Body of pancreas (tissue), 4 donors: ENCODE measurements around the gene CXCR3. TPM values are rescaled to one million over a fixed set of nuclear protein-coding genes. Genes with fewer than 3 reads are reported as not detected.
A peak's percentile ranks its signal among the peaks of the same experiment; 100 is the strongest.

Source experiments
- ATAC-seq: fragments of 150-250 bp; one replicate; pipeline ENCODE4 v1.9.1; 2016
- DNase-seq, 4 donors: peaks; one replicate each; pipeline ENCODE4 v3.0.0-alpha.2; 2019
- H3K27ac ChIP-seq, 4 donors: fragments of 200-600 bp; sonication (generic); 1 replicate in 3 of 4; 2 replicates in 1 of 4; pipeline versions ENCODE4 v1.5.1 to v1.6.1; 2016 to 2019; ENCODE audit warnings: mild to moderate bottlenecking in 1 of 4, mixed read lengths in 1 of 4, moderate library complexity in 1 of 4
- H3K27me3 ChIP-seq, 2 donors: fragments of 200-600 bp; sonication (generic); one replicate each; pipeline ENCODE4 v1.6.0; 2016; ENCODE audit warnings: mild to moderate bottlenecking in 1 of 2
- H3K36me3 ChIP-seq, 2 donors: fragments of 200-600 bp; sonication (generic); replicated peaks in 1 of 2; 2 replicates each; pipeline ENCODE4 v1.5.1; 2016; ENCODE audit warnings: low read depth in 2 of 2; ENCODE audit not compliant: insufficient read depth in 1 of 2
- H3K4me1 ChIP-seq: fragments of 200-600 bp; sonication (generic); one replicate; pipeline ENCODE4 v1.6.0; 2016
- H3K4me3 ChIP-seq, 2 donors: fragments of 200-600 bp; sonication (generic); 1 replicate in 1 of 2; 2 replicates in 1 of 2; pipeline ENCODE4 v1.5.1; 2016 to 2019
- H3K9me3 ChIP-seq, 3 donors: fragments of 200-600 bp; sonication (generic); 1 replicate in 2 of 3; 2 replicates in 1 of 3; pipeline ENCODE4 v1.5.1; 2016
- POLR2A ChIP-seq, 3 donors: fragments of 450-650 bp; IDR thresholded peaks; one replicate each; pipeline ENCODE4 v1.6.1; 2016; ENCODE audit warnings: antibody characterized with exemption in 3 of 3, mild to moderate bottlenecking in 2 of 3
- WGBS, 2 donors: methylation state at CpG; one replicate each; pipeline ENCODE4 v1.1.5; 2017; 5-methylcytosine and 5-hydroxymethylcytosine counted together
- intact Hi-C: fragments of 100-400 bp; cut with DNase I; formaldehyde crosslinking; loops from one replicate; pipeline ENCODE4 v1.15.1; 2023
- total RNA-seq, 2 donors: library from RNA; depleted of rRNA; stranded (reverse); fragments of >200 nt; gene quantifications; one replicate each; pipeline ENCODE4 v1.1.0, GENCODE V29; 2016
- TF ChIP-seq, protein P1 (sequence below), 7 experiments: fragments of 450-650 bp in 4 of 7; fragments of 200-600 bp in 3 of 7; sonication (generic) in 3 of 7; IDR thresholded peaks; one replicate each; pipeline ENCODE4 v1.5.1; 2016 to 2019; ENCODE audit warnings: antibody characterized with exemption in 7 of 7

The CXCR3 gene
- total RNA-seq, 2 donors from 2014 or later: 0.78 TPM; not detected in 1

DNA sequence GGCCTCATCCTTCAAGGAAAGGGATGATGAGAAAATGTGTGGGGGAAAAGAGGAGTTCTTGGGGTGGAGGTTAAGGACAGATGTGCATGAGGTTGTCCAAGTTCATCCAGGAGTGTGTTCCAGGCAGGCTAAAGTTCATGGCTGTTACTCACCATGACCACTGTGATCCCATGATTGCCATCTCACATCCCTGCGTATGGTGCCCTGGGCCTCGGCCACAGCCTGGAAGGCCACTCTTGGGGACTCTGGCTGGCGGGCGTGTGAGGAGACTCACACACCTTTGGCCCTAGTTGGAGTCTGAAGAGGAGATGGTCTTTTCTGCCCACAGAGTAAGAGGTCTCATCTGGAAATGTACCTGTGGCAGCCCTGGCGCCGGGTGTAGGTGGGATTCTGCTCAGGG, 41.6 kb upstream of the CXCR3 start:
- H3K9me3 ChIP-seq: no peaks in the 10 kb centered on the region
- no peak overlapping the region for H3K4me3 ChIP-seq
- 96% methylated on average over 4 of the region's 6 CpGs; no CpG with 5 or more reads in 1 of the 2 donors for WGBS, 2 donors
- no peaks in the 10 kb centered on the region for H3K27me3 ChIP-seq
- H3K27ac ChIP-seq: no peak overlapping the region
- TF ChIP-seq, protein P1, sequence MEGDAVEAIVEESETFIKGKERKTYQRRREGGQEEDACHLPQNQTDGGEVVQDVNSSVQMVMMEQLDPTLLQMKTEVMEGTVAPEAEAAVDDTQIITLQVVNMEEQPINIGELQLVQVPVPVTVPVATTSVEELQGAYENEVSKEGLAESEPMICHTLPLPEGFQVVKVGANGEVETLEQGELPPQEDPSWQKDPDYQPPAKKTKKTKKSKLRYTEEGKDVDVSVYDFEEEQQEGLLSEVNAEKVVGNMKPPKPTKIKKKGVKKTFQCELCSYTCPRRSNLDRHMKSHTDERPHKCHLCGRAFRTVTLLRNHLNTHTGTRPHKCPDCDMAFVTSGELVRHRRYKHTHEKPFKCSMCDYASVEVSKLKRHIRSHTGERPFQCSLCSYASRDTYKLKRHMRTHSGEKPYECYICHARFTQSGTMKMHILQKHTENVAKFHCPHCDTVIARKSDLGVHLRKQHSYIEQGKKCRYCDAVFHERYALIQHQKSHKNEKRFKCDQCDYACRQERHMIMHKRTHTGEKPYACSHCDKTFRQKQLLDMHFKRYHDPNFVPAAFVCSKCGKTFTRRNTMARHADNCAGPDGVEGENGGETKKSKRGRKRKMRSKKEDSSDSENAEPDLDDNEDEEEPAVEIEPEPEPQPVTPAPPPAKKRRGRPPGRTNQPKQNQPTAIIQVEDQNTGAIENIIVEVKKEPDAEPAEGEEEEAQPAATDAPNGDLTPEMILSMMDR (IDR thresholded peaks at IDR 0.05): no peak
- no peak for TF ChIP-seq POLR2A (IDR thresholded peaks at IDR 0.05)
- no peaks in the 10 kb centered on the region for H3K4me1 ChIP-seq
- DNase-seq (no peak), ATAC-seq (no peak)
- intact Hi-C loops: no loop called here
- H3K36me3 ChIP-seq: no peaks in the 10 kb centered on the region

DNA sequence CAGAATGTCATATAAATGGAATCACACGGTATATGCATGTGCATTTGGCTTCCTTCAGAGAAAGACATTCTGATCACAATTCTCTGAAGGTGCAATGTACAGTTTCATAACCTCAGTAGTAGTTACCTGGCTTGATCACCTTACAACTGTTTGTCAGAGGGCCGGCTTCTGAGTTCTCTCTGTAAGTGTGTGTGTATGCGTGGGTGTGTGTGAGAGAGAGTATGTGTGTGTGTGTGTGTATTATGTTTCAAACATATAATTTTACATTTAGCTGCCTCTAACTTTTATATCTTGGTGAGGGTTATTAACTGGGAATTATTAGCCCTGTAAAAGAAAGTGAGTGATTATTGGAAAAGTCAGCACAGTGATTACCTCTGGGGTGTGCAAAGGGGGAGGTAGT, 41.0 kb upstream of the CXCR3 start:
- DNase-seq (no peak), ATAC-seq (no peak)
- H3K4me3 ChIP-seq: no peak overlapping the region
- no peaks in the 10 kb centered on the region for H3K4me1 ChIP-seq
- WGBS, 2 donors: 57 to 65% methylated on average over 2 to 3 of the region's 3 CpGs
- no peaks in the 10 kb centered on the region for H3K36me3 ChIP-seq
- no peaks in the 10 kb centered on the region for H3K9me3 ChIP-seq
- H3K27ac ChIP-seq: no peak overlapping the region
- H3K27me3 ChIP-seq: no peaks in the 10 kb centered on the region
- TF ChIP-seq POLR2A (IDR thresholded peaks at IDR 0.05): no peak
- TF ChIP-seq, protein P1 (IDR thresholded peaks at IDR 0.05): no peak
- intact Hi-C loops: no loop called here

DNA sequence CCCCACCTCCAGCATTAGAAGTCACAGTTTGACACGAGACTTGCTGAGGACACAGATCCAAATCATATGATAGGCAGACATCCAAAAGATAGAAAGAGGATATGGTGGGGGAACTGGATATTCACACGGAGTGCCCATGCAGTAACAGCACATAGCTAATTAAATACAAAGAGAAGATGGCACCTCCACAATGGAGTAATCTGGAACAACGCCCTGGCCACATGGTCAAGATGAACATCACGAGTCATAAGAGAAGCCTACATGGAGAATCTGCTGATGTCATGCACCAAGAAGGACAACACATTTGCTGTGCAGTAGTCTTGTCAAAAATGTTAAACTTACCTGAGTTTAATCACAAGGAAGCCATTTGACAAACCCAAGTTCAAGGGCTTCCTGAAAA, 39.0 kb upstream of the CXCR3 start:
- TF ChIP-seq, protein P1 (IDR thresholded peaks at IDR 0.05): no peak
- TF ChIP-seq POLR2A (IDR thresholded peaks at IDR 0.05): no peak
- no peak for DNase-seq
- Histone ChIP-seq H3K36me3 (no peaks in the 10 kb centered on the region), H3K27ac (no peak overlapping the region), H3K4me1 (no peaks in the 10 kb centered on the region), H3K4me3 (no peak overlapping the region), H3K9me3 (no peaks in the 10 kb centered on the region), H3K27me3 (no peaks in the 10 kb centered on the region)
- 80 to 93% methylated on average over 2 of the region's 4 CpGs for WGBS, 2 donors
- intact Hi-C loops: no loop called here
- no peak for ATAC-seq

DNA sequence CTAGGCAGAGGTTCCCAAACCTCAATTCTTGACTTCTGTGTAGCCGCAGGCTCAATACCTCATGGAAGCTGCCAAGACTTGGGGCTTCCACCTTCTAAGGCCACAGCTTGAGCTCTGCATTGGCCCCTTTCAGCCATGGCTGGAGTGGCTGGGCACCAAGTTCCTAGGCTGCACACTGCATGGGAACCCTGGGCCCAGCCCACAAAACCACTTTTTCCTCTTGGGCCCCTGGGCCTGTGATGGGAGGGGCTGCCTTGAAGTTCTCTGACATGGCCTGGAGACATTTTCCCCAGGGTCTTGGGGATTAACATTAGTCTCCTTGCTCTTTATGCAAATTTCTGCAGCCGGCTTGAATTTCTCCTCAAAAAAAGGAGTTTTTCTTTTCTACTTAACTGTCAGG, 35.0 kb upstream of the CXCR3 start:
- no peaks in the 10 kb centered on the region for H3K9me3 ChIP-seq
- H3K27ac ChIP-seq: no peak overlapping the region
- no peaks in the 10 kb centered on the region for H3K4me1 ChIP-seq
- no peak for TF ChIP-seq POLR2A (IDR thresholded peaks at IDR 0.05)
- TF ChIP-seq, protein P1 (IDR thresholded peaks at IDR 0.05): no peak
- H3K36me3 ChIP-seq: no peaks in the 10 kb centered on the region
- no peak for ATAC-seq
- no peak for DNase-seq
- intact Hi-C loops: no loop called here
- H3K27me3 ChIP-seq: no peaks in the 10 kb centered on the region
- H3K4me3 ChIP-seq: no peak overlapping the region
- WGBS, 2 donors: 100% methylated on average over 1 to 2 of the region's 2 CpGs

DNA sequence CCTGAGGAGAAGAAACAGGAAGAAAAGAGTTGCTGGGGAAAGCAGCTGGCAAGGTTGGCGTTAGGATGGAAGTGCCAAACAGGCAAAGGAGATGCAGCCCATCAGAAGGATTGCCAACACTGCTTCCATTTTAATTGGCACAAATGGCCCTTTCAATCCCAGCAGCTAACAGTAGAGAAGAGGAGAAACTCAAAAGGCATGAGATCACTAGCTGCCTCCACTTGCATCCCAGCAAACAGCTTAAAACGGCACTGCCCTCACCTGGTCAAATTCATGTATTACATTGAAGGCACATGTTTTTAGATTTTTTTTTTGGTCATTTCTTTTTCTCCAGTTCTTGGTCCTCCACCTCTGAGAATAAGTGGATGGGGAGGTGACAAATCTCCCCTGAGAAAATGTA, 34.1 kb upstream of the CXCR3 start:
- H3K27ac ChIP-seq: no peak overlapping the region
- H3K27me3 ChIP-seq: no peaks in the 10 kb centered on the region
- TF ChIP-seq, protein P1 (IDR thresholded peaks at IDR 0.05): peak; percentile 22 to 54 (median 41)
- TF ChIP-seq POLR2A (IDR thresholded peaks at IDR 0.05): no peak
- peak; percentile 31 to 51 (median 39) for DNase-seq
- ATAC-seq: no peak
- no peaks in the 10 kb centered on the region for H3K4me1 ChIP-seq
- intact Hi-C loops: no loop called here
- H3K36me3 ChIP-seq: no peaks in the 10 kb centered on the region
- 42 to 47% methylated on average over 2 of the region's 2 CpGs for WGBS, 2 donors
- H3K4me3 ChIP-seq: no peak overlapping the region
- H3K9me3 ChIP-seq: no peaks in the 10 kb centered on the region
